Lower leg skin (tissue), 3 donors: ENCODE results near the gene GRB7.

ENCODE experiments used
- CTCF ChIP-seq, 3 donors: fragments of 450-650 bp; IDR thresholded peaks; one replicate each; pipeline ENCODE4 v1.5.1; 2016; ENCODE audit warnings: antibody characterized with exemption in 3 of 3, mild to moderate bottlenecking in 3 of 3, moderate library complexity in 2 of 3
- POLR2A ChIP-seq, 2 donors: fragments of 450-650 bp; IDR thresholded peaks; one replicate each; pipeline ENCODE4 v1.6.1; 2016 to 2017; ENCODE audit warnings: antibody characterized with exemption in 2 of 2, mild to moderate bottlenecking in 1 of 2, moderate library complexity in 1 of 2

- TF ChIP-seq CTCF (IDR thresholded peaks at IDR 0.05) = no peak
- TF ChIP-seq POLR2A (IDR thresholded peaks at IDR 0.05) = no peak
Measured at GRCh38 chr17:39701784-39702422, 35.8 kb upstream of the GRB7 start.
